Endodermal cell (in vitro differentiated cells): ENCODE measurements around the gene PRKCA. TPM values are rescaled to one million over a fixed set of nuclear protein-coding genes. Genes with fewer than 3 reads are reported as not detected.

ENCODE experiments used
- DNase-seq: peaks from one replicate; pipeline ENCODE4 v3.0.0-alpha.2; 2017
- H3K27ac ChIP-seq: 2 replicates; pipeline ENCODE4 v1.5.1; 2013; ENCODE audit warnings: mild to moderate bottlenecking, low read depth, low read length, moderate library complexity
- H3K27me3 ChIP-seq: 2 replicates; pipeline ENCODE4 v1.6.1; 2013; ENCODE audit warnings: mild to moderate bottlenecking, low read length, moderate library complexity; ENCODE audit not compliant: insufficient read depth, control insufficient read depth, poor library complexity, severe bottlenecking
- H3K36me3 ChIP-seq: 2 replicates; pipeline ENCODE4 v1.7.0; 2013; ENCODE audit warnings: mild to moderate bottlenecking, low read length, moderate library complexity; ENCODE audit not compliant: control insufficient read depth, insufficient read depth
- H3K4me1 ChIP-seq: one replicate; pipeline ENCODE4 v1.7.0; 2013; ENCODE audit warnings: low read length; ENCODE audit not compliant: control insufficient read depth, insufficient read depth
- H3K4me3 ChIP-seq: 2 replicates; pipeline ENCODE4 v1.5.1; 2013; ENCODE audit warnings: mild to moderate bottlenecking, low read length, moderate library complexity
- H3K9ac ChIP-seq: 2 replicates; pipeline ENCODE4 v1.6.1; 2013; ENCODE audit warnings: mild to moderate bottlenecking, low read length, moderate library complexity; ENCODE audit not compliant: poor library complexity, severe bottlenecking; ENCODE audit errors: extremely low read depth
- H3K9me3 ChIP-seq: 2 replicates; pipeline ENCODE4 v1.6.1; 2013; ENCODE audit warnings: mild to moderate bottlenecking, low read length, moderate library complexity; ENCODE audit not compliant: control insufficient read depth
- H3K27ac Mint-ChIP-seq: 2 replicates; pipeline ENCODE4 v1.8.0; 2020; ENCODE audit warnings: mixed read lengths
- H3K27me3 Mint-ChIP-seq: 2 replicates; pipeline ENCODE4 v1.8.0; 2021; ENCODE audit warnings: mild to moderate bottlenecking, mixed read lengths; ENCODE audit not compliant: insufficient read depth
- H3K36me3 Mint-ChIP-seq: 2 replicates; pipeline ENCODE4 v1.8.0; 2020; ENCODE audit warnings: low read depth, mixed read lengths
- H3K4me1 Mint-ChIP-seq: 2 replicates; pipeline ENCODE4 v1.8.0; 2020; ENCODE audit warnings: mixed read lengths
- H3K4me3 Mint-ChIP-seq: 2 replicates; pipeline ENCODE4 v1.8.0; 2020; ENCODE audit warnings: mild to moderate bottlenecking, moderate library complexity, mixed read lengths
- H3K9me3 Mint-ChIP-seq: 2 replicates; pipeline ENCODE4 v1.8.0; 2020; ENCODE audit warnings: mild to moderate bottlenecking, mixed read lengths
- WGBS, 2 experiments: methylation state at CpG; one replicate each; pipeline versions ENCODE4 v1.1.5 to v1.1.7; 2013; ENCODE audit warnings: missing lambda C conversion rate in 2 of 2, mixed read lengths in 1 of 2; ENCODE audit not compliant: insufficient coverage in 1 of 2, insufficient read length in 1 of 2; 5-methylcytosine and 5-hydroxymethylcytosine counted together
- total RNA-seq, 2 donors: library from RNA; stranded (reverse); fragmentation: NEBNext Ultra II Directional in 1 of 2; extraction: Animal tissue kit (Norgen Biotek cat#: 25700) in 1 of 2; gene quantifications; 2 replicates in 1 of 2; 3 replicates in 1 of 2; pipeline ENCODE4 v1.2.1, GENCODE V29; 2021
- TF ChIP-seq, protein P1 (sequence below): fragments of 200-600 bp; sonication (generic); conservative IDR thresholded peaks from 2 replicates; pipeline ENCODE4 v1.5.0; 2021; ENCODE audit warnings: antibody characterized with exemption, mild to moderate bottlenecking

PRKCA gene
- total RNA-seq, 2 donors from 2014 or later: 8.7 to 14.6 TPM

GRCh38 chr17:66730461-66730923 lies 428.1 kb downstream of the PRKCA start:
- DNase-seq: peak; percentile 86
- Mint-ChIP-seq H3K4me1 (peaks cover 39% of the 10 kb centered on the region), H3K4me3 (no peak overlapping the region)

DNA sequence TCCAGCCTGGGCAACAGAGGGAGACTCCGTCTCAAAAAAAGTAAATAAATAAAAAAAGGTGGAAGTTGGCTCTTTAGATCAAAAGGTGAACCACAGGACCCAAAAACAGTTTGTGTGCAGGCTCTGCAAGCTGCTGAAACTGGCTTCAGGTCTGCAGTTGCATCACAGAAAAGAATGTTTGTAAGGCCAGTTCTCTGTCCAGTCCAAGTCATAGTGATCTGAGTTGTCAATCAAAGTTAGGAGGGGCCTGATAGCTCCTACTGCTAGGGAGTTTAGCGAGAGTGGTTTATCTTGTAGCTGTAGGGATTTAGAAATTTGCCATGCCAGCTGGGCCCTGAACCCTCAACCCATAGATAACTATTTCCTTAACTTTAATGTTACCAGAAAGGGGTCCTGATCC lies 431.3 kb downstream of the PRKCA start:
- Histone ChIP-seq H3K4me3 (no peak overlapping the region), H3K27me3 (no peaks in the 10 kb centered on the region), H3K27ac (no peak overlapping the region), H3K36me3 (no peaks in the 10 kb centered on the region), H3K9ac (no peak overlapping the region), H3K9me3 (no peaks in the 10 kb centered on the region), H3K4me1 (no peaks in the 10 kb centered on the region)
- H3K36me3 Mint-ChIP-seq: peaks cover 2% of the 10 kb centered on the region
- no peaks in the 10 kb centered on the region for H3K9me3 Mint-ChIP-seq
- DNase-seq: peak; percentile 32
- TF ChIP-seq, protein P1, sequence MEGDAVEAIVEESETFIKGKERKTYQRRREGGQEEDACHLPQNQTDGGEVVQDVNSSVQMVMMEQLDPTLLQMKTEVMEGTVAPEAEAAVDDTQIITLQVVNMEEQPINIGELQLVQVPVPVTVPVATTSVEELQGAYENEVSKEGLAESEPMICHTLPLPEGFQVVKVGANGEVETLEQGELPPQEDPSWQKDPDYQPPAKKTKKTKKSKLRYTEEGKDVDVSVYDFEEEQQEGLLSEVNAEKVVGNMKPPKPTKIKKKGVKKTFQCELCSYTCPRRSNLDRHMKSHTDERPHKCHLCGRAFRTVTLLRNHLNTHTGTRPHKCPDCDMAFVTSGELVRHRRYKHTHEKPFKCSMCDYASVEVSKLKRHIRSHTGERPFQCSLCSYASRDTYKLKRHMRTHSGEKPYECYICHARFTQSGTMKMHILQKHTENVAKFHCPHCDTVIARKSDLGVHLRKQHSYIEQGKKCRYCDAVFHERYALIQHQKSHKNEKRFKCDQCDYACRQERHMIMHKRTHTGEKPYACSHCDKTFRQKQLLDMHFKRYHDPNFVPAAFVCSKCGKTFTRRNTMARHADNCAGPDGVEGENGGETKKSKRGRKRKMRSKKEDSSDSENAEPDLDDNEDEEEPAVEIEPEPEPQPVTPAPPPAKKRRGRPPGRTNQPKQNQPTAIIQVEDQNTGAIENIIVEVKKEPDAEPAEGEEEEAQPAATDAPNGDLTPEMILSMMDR: no peak
- H3K4me3 Mint-ChIP-seq: no peak overlapping the region
- 88 to 92% methylated on average over 1 of the region's 2 CpGs for WGBS, 2 experiments
- peaks cover 46% of the 10 kb centered on the region for H3K4me1 Mint-ChIP-seq
- no peaks in the 10 kb centered on the region for H3K27me3 Mint-ChIP-seq
- H3K27ac Mint-ChIP-seq: no peak overlapping the region

More at GRCh38 chr17:66730461-66730923, 428.1 kb downstream of the PRKCA start:
- Histone ChIP-seq H3K36me3 (no peaks in the 10 kb centered on the region), H3K4me1 (no peaks in the 10 kb centered on the region), H3K9ac (no peak overlapping the region), H3K27ac (no peak overlapping the region), H3K4me3 (no peak overlapping the region), H3K9me3 (no peaks in the 10 kb centered on the region), H3K27me3 (no peaks in the 10 kb centered on the region)
- Mint-ChIP-seq H3K36me3 (no peaks in the 10 kb centered on the region), H3K27me3 (no peaks in the 10 kb centered on the region), H3K27ac (peak overlapping the region; percentile 19), H3K9me3 (no peaks in the 10 kb centered on the region)
- 80 to 91% methylated on average over 7 of the region's 7 CpGs for WGBS, 2 experiments
- TF ChIP-seq, protein P1: no peak

DNA sequence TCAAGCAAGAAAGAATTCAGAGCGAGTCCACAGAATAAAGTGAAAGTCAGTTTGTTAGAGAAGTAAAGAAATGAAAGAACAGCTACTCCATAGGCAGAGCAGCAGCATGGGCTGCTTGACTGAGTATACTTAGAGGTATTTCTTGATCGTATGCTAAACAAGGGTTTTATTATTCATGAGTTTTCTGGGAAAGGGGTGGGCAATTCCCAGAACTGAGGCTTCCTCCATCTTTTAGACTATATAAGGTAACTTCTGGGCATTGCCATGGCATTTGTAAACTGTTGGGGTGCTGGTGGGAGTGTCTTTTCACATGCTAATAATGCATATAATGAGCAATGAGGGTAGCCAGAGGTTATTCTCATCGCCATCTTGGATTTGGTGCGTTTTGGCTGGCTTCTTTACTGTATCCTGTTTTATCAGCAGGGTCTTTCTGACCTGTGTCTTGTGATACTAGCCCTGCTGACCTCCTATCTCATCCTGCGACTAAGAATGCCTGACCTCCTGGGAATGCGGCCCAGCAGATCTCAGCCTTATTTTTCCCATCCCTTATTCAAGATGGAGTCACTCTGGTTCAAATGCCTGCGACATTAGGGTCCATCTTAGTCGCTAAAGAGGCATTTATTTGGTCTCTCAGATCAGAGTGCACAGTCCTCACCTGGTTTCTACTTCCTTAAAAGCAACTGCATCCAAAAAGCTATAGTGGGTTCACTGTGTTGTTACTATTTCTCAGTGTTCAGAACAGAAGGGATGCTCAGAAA lies 432.0 kb downstream of the PRKCA start:
- no peaks in the 10 kb centered on the region for H3K27me3 ChIP-seq
- 84 to 85% methylated on average over 6 to 8 of the region's 8 CpGs for WGBS, 2 experiments
- H3K27ac Mint-ChIP-seq: no peak overlapping the region
- H3K36me3 Mint-ChIP-seq: peaks cover 2% of the 10 kb centered on the region
- H3K4me3 Mint-ChIP-seq: no peak overlapping the region
- no peaks in the 10 kb centered on the region for H3K4me1 ChIP-seq
- TF ChIP-seq, protein P1: no peak
- no peaks in the 10 kb centered on the region for H3K36me3 ChIP-seq
- no peak overlapping the region for H3K9ac ChIP-seq
- H3K4me1 Mint-ChIP-seq: peaks cover 48% of the 10 kb centered on the region
- H3K9me3 ChIP-seq: no peaks in the 10 kb centered on the region
- H3K27me3 Mint-ChIP-seq: no peaks in the 10 kb centered on the region
- no peak overlapping the region for H3K27ac ChIP-seq
- no peak overlapping the region for H3K4me3 ChIP-seq
- peak; percentile 35 for DNase-seq
- no peaks in the 10 kb centered on the region for H3K9me3 Mint-ChIP-seq
